ENCODE measurements around the gene ARFGEF2.

ARFGEF2 gene

GRCh38 chr20:49029203-49029602 lies 107.7 kb downstream of the ARFGEF2 start:
- FAIRE-seq (no peak), DNase-seq (ENCODE audit: insufficient read length) (no peak)
- TF ChIP-seq POLR2A (IDR thresholded peaks at IDR 0.05; ENCODE audit: low read depth, low read length) (no peak), POLR2AphosphoS5 (IDR thresholded peaks at IDR 0.05; ENCODE audit: low read depth, low read length) (no peak), TAF1 (IDR thresholded peaks at IDR 0.05; ENCODE audit: borderline replicate concordance, low read depth, low read length) (no peak)

- DNase-seq (ENCODE audit: insufficient read length) (no peak), FAIRE-seq (no peak)
- TF ChIP-seq POLR2AphosphoS5 (IDR thresholded peaks at IDR 0.05; ENCODE audit: low read depth, low read length) (no peak), TAF1 (IDR thresholded peaks at IDR 0.05; ENCODE audit: borderline replicate concordance, low read depth, low read length) (no peak), POLR2A (IDR thresholded peaks at IDR 0.05; ENCODE audit: low read depth, low read length) (no peak)
These were observed 109.6 kb downstream of the ARFGEF2 start for GRCh38 chr20:49030954-49031619.

GRCh38 chr20:49032455-49032854 lies 110.9 kb downstream of the ARFGEF2 start:
- FAIRE-seq, result no peak
- TF ChIP-seq TAF1 (IDR thresholded peaks at IDR 0.05; ENCODE audit: borderline replicate concordance, low read depth, low read length), result no peak
- TF ChIP-seq POLR2A (IDR thresholded peaks at IDR 0.05; ENCODE audit: low read depth, low read length), result no peak
- no peak for TF ChIP-seq POLR2AphosphoS5 (IDR thresholded peaks at IDR 0.05; ENCODE audit: low read depth, low read length)

GRCh38 chr20:49034070-49034732 lies 112.7 kb downstream of the ARFGEF2 start:
- TF ChIP-seq POLR2AphosphoS5 (IDR thresholded peaks at IDR 0.05; ENCODE audit: low read depth, low read length) (no peak), TAF1 (IDR thresholded peaks at IDR 0.05; ENCODE audit: borderline replicate concordance, low read depth, low read length) (no peak), POLR2A (IDR thresholded peaks at IDR 0.05; ENCODE audit: low read depth, low read length) (no peak)
- FAIRE-seq (no peak), DNase-seq (ENCODE audit: insufficient read length) (no peak)

More at GRCh38 chr20:49032455-49032854, 110.9 kb downstream of the ARFGEF2 start:
- DNase-seq (ENCODE audit: insufficient read length), result no peak

GRCh38 chr20:49037962-49038387 lies 116.5 kb downstream of the ARFGEF2 start:
- no peak for TF ChIP-seq POLR2A (IDR thresholded peaks at IDR 0.05; ENCODE audit: low read depth, low read length)
- no peak for TF ChIP-seq POLR2AphosphoS5 (IDR thresholded peaks at IDR 0.05; ENCODE audit: low read depth, low read length)
- no peak for TF ChIP-seq TAF1 (IDR thresholded peaks at IDR 0.05; ENCODE audit: borderline replicate concordance, low read depth, low read length)
- DNase-seq (ENCODE audit: insufficient read length) (no peak), FAIRE-seq (no peak)

- TF ChIP-seq POLR2A (IDR thresholded peaks at IDR 0.05; ENCODE audit: low read depth, low read length) (no peak), TAF1 (IDR thresholded peaks at IDR 0.05; ENCODE audit: borderline replicate concordance, low read depth, low read length) (no peak), POLR2AphosphoS5 (IDR thresholded peaks at IDR 0.05; ENCODE audit: low read depth, low read length) (no peak)
- FAIRE-seq (no peak), DNase-seq (ENCODE audit: insufficient read length) (no peak)
These were observed 118.3 kb downstream of the ARFGEF2 start for GRCh38 chr20:49039854-49040253.

- no peak for DNase-seq (ENCODE audit: insufficient read length)
- TF ChIP-seq POLR2A (IDR thresholded peaks at IDR 0.05; ENCODE audit: low read depth, low read length) (no peak), POLR2AphosphoS5 (IDR thresholded peaks at IDR 0.05; ENCODE audit: low read depth, low read length) (no peak), TAF1 (IDR thresholded peaks at IDR 0.05; ENCODE audit: borderline replicate concordance, low read depth, low read length) (no peak)
These were observed 121.5 kb downstream of the ARFGEF2 start for GRCh38 chr20:49043000-49043399.

GRCh38 chr20:49045440-49046086 lies 124.1 kb downstream of the ARFGEF2 start:
- FAIRE-seq, result no peak
- no peak for DNase-seq (ENCODE audit: insufficient read length)
- TF ChIP-seq TAF1 (IDR thresholded peaks at IDR 0.05; ENCODE audit: borderline replicate concordance, low read depth, low read length) (no peak), POLR2AphosphoS5 (IDR thresholded peaks at IDR 0.05; ENCODE audit: low read depth, low read length) (no peak), POLR2A (IDR thresholded peaks at IDR 0.05; ENCODE audit: low read depth, low read length) (no peak)

More at GRCh38 chr20:49043000-49043399, 121.5 kb downstream of the ARFGEF2 start:
- FAIRE-seq, result no peak

- TF ChIP-seq TAF1 (IDR thresholded peaks at IDR 0.05; ENCODE audit: borderline replicate concordance, low read depth, low read length) (peak; percentile 42), POLR2AphosphoS5 (IDR thresholded peaks at IDR 0.05; ENCODE audit: low read depth, low read length) (peak; percentile 86), POLR2A (IDR thresholded peaks at IDR 0.05; ENCODE audit: low read depth, low read length) (peak; percentile 76)
- peak; percentile 82 for DNase-seq (ENCODE audit: insufficient read length)
- FAIRE-seq, result peak; percentile 99
These were observed 124.8 kb downstream of the ARFGEF2 start, which contains the start of gene CSE1L for GRCh38 chr20:49046087-49046900. Gene CSE1L (plus strand): TSS chr20:49046312. CDS start chr20:49058464, 12,152 bp downstream.

- DNase-seq (ENCODE audit: insufficient read length) (no peak), FAIRE-seq (no peak)
- TF ChIP-seq POLR2AphosphoS5 (IDR thresholded peaks at IDR 0.05; ENCODE audit: low read depth, low read length) (no peak), TAF1 (IDR thresholded peaks at IDR 0.05; ENCODE audit: borderline replicate concordance, low read depth, low read length) (no peak), POLR2A (IDR thresholded peaks at IDR 0.05; ENCODE audit: low read depth, low read length) (no peak)
These were observed 130.8 kb downstream of the ARFGEF2 start for GRCh38 chr20:49052334-49052733.
